ENCODE data around the gene CCDC97. TPM values are rescaled to one million over a fixed set of nuclear protein-coding genes. Genes with fewer than 3 reads are reported as not detected.
"Not testable (repeated sequence)": the region's sequence is repeated elsewhere in the genome, so short reads cannot be mapped to it uniquely, and the experiment has no call there.

The CCDC97 gene
- total RNA-seq (ENCODE audit: insufficient read depth, low replicate concordance): 5.1 TPM

DNA sequence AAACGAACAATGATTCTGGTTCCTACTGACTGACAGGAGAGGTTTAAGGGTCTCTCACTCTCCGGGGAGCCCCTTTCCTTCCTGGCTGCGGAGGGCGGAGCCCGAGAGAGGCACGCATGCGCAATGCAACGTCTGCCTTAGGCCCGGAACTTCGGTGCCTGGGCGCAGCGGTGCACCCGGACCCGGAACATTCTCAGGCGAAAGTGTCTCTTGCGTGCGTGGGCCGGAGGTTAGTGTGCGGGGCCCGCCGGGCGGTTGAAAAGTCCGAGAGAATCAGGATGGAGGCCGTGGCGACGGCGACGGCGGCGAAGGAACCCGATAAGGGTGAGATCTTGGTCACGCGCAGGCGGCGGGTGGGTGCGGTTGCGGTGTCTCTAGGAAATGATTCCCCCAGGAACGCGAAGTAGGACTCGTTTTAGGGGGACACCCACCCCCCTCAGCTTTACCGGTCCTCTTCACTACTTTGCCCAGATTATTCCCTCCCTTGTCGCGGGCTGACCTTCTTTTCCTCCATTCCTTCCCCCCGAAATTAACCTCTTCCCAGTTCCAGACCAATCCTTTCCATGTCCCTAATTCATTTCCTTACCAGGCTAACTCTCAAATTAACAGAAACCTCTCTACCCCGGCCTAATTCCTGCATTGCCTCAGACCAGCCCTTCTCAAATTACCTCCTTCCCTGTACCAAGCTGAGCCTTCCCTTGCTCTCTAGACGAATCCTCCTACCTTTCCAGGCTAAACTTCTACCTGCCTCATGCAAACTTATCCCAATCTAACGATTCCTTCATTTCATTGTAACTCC, at the start of gene CCDC97:
Gene CCDC97 (plus strand): TSS at position 140 of the 799 bp plus-strand sequence. CDS start 139 bp downstream, at position 279.
- DNase-seq (ENCODE audit: low spot score): peak; percentile 94

GRCh38 chr19:41261474-41262190, 48.3 kb upstream of the CCDC97 start:
- no peak for DNase-seq (ENCODE audit: low spot score)

GRCh38 chr19:41263042-41263849, 46.7 kb upstream of the CCDC97 start:
- peak; percentile 75 for DNase-seq (ENCODE audit: low spot score)

DNA sequence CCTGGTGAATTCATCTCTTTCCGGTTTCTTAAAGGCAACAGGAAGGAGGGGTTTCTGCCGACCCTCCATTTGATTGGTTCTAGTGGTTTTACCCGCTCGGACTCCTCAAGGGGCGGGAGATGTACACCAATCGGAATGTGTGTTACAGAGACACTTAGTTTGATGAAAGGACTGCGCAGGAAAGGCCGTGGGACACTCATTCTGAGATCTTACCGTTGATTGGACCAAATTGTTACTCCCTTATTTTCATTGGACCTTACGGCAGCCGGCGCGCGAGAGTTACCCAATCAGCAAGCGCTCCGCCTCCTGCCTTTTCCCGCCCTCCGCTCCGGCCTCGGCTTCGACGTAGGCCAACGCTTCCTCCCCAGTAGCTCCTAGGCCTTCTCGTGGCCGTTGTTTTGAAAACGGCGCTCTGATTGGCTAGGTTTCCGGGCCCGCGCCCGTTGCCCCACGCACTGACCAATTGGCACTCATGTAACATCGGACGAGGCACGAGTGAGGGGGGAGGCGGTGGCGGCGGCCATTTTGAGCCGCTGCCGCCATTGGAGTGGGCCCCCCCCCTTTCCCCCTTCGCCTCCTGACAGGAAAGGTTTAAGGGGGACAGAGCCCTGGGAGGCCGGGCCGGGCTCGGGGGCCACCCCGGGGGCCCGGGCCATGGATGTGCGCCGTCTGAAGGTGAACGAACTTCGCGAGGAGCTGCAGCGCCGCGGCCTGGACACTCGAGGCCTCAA, 46.0 kb upstream of the CCDC97 start, which contains the start of gene HNRNPUL1:
Gene HNRNPUL1 (plus strand): TSS at position 523 of the 731 bp plus-strand sequence. CDS start 132 bp downstream, at position 655.
- DNase-seq (ENCODE audit: low spot score): peak; percentile 100

GRCh38 chr19:41264581-41265394, 45.2 kb upstream of the CCDC97 start:
- DNase-seq (ENCODE audit: low spot score): peak; percentile 68

- DNase-seq (ENCODE audit: low spot score): peak; percentile 29
Measured at GRCh38 chr19:41265395-41266153, 44.4 kb upstream of the CCDC97 start.

DNA sequence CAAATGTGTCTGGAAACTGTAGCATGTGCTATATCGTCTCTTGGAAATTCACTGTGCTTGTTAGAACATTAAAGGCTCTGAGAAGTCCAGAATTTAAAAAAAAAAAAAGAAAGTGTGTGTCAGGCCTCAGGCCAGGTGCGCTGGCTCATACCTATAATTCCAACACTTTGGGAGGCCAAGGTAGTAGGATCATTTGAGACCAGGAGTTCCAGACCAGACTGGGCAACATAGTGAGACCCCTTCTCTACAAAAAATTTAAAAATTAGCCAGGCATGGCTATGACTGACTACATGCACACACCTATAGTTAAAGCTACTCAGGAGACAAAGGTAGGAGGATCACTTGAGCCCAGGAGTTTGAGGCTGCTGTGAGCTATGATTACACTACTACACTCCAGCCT, 40.9 kb upstream of the CCDC97 start:
- DNase-seq (ENCODE audit: low spot score): no peak

DNA sequence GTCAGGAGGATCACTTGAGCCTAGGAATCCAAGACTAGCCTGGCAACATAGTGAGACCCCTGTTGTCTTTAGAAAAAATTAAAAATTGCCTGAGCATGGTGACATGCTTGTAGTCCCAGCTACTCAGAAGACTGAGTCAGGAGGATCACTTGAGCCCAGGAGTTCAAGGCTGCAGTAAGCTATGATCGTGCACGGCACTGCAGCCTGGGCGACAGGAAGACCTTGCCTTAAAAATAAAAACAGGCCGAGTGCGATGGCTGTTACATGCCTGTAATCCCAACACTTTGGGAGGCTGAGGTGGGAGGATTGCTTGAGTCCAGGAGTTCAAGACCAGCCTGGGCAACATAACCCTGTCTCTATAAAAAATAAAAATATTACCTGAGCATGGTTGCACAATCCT, 40.4 kb upstream of the CCDC97 start:
- no peak for DNase-seq (ENCODE audit: low spot score)

GRCh38 chr19:41273076-41273475, 36.9 kb upstream of the CCDC97 start:
- no peak for DNase-seq (ENCODE audit: low spot score)

- no peak for DNase-seq (ENCODE audit: low spot score)
Measured at GRCh38 chr19:41274802-41275201, 35.2 kb upstream of the CCDC97 start.

DNA sequence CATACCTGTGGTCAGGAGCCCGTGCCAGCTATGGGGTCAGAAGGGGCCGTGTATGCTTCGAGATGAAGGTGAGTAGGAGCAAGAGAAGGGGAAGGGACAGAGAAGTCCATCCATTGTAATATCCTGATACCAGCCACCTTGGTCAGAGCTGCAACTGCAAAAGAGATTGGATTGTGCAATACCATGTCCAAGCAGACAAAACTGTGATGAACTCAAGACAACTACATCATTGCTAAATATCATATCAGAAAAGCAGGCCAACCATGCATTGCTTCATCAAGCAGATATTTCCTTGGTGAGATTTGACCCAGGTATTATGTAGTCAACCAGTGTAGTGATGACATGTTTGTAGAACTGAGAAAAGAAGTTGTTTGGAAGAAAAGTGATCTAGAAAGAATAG, 33.7 kb upstream of the CCDC97 start:
- no peak for DNase-seq (ENCODE audit: low spot score)

GRCh38 chr19:41278478-41278877, 31.5 kb upstream of the CCDC97 start:
- no peak for DNase-seq (ENCODE audit: low spot score)

- no peak for DNase-seq (ENCODE audit: low spot score)
Measured at GRCh38 chr19:41288673-41289530, 21.1 kb upstream of the CCDC97 start.

GRCh38 chr19:41289814-41290213, 20.2 kb upstream of the CCDC97 start:
- DNase-seq (ENCODE audit: low spot score): not testable (repeated sequence)

- no peak for DNase-seq (ENCODE audit: low spot score)
Measured at GRCh38 chr19:41294393-41294792, 15.6 kb upstream of the CCDC97 start.

DNA sequence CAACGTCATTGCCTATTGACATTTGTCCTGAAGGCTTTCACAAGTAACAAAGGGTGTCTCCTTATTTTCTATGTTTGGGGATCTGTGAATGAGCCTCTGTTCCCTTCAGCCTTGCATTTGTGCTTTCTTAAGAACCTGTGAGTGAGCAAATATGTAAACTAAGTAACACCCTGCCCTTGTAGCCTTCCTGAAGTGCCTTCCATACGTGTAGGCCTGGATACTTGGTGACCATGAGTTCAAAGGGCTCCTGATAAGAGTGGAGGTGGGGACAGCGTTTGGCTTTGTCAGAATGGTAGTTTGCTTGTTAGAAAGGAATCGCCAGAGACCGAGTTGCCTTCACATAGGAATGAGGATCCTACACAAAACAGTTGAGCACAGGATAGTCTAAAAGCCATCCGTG, 14.5 kb upstream of the CCDC97 start:
- no peak for DNase-seq (ENCODE audit: low spot score)

GRCh38 chr19:41296433-41296871, 13.5 kb upstream of the CCDC97 start:
- DNase-seq (ENCODE audit: low spot score): no peak

- DNase-seq (ENCODE audit: low spot score): no peak
Measured at GRCh38 chr19:41297628-41298347, 12.2 kb upstream of the CCDC97 start.

Data from umbilical cord (tissue), 2 donors.